GM06990 (cell line): ENCODE measurements around the gene SPG11.

Experiments used
- DNase-seq: peaks from one replicate; pipeline ENCODE4 v3.0.0-alpha.2; 2011; ENCODE audit not compliant: insufficient read length; ENCODE audit errors: extremely low read depth
- H3K27me3 ChIP-seq: replicated peaks from 2 replicates; pipeline ENCODE4 v1.6.0; 2011; ENCODE audit warnings: low read length; ENCODE audit not compliant: control insufficient read depth, insufficient read depth
- H3K36me3 ChIP-seq: 2 replicates; pipeline ENCODE4 v1.5.1; 2011; ENCODE audit warnings: low read length; ENCODE audit not compliant: control insufficient read depth, insufficient read depth
- H3K4me3 ChIP-seq: replicated peaks from 2 replicates; pipeline ENCODE4 v1.5.1; 2011; ENCODE audit warnings: low read depth, mild to moderate bottlenecking, control low read depth, low read length
- CTCF ChIP-seq: IDR thresholded peaks from 2 replicates; pipeline ENCODE4 v1.5.1; 2011; ENCODE audit warnings: low read length, control low read depth, mild to moderate bottlenecking, inconsistent platforms; ENCODE audit not compliant: insufficient read depth, poor library complexity, severe bottlenecking

SPG11 gene

GRCh38 chr15:44623178-44623577 is 40.3 kb downstream of the SPG11 start:
- Histone ChIP-seq H3K36me3 (peaks cover 7% of the 10 kb centered on the region), H3K27me3 (no peaks in the 10 kb centered on the region), H3K4me3 (no peak overlapping the region)
- no peak for DNase-seq
- no peak for TF ChIP-seq CTCF

DNA sequence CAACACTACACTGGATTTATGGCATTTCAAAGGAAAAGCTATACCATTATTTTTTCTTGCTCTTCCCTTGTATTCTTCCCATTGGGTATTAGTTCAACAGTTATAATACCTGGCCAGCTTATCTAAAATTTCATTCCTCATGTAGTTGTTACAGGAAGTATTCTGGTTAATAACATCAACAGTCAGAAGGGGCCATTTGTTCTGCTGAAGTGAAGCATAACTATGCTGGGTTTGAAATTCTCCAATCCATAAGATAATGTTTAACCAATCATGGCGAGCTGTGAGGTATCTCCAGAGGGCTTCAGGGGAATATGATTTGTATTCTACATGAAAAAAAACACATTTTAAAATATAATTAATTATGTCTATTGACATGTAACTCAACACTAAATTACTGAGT is 43.4 kb downstream of the SPG11 start:
- no peak for TF ChIP-seq CTCF
- H3K4me3 ChIP-seq = no peak overlapping the region
- DNase-seq = no peak
- no peaks in the 10 kb centered on the region for H3K27me3 ChIP-seq
- H3K36me3 ChIP-seq = peaks cover 7% of the 10 kb centered on the region

GRCh38 chr15:44616974-44617373 is 46.5 kb downstream of the SPG11 start:
- Histone ChIP-seq H3K4me3 (no peak overlapping the region), H3K27me3 (no peaks in the 10 kb centered on the region), H3K36me3 (peaks cover 8% of the 10 kb centered on the region)
- no peak for DNase-seq
- no peak for TF ChIP-seq CTCF

DNA sequence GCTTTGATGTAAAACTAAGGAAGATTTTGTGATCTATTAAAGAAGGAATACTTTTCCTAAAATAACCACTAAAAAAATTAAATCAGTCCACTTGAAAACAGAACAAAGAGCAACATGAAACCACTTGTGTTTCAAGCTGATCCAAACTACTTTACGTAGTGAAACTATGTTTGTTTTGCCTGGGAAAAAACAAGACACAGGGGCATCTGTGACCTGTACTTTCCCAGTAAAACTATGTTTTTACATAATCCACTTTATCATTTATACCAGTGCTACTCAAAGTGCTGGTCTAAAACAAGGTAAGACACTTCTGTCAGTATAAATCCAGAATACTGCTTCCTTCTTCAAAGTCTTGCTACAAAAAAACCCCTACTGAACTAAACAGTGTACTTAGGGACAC is 56.7 kb downstream of the SPG11 start:
- Histone ChIP-seq H3K27me3 (no peaks in the 10 kb centered on the region), H3K36me3 (peaks cover 5% of the 10 kb centered on the region), H3K4me3 (no peak overlapping the region)
- TF ChIP-seq CTCF = no peak
- no peak for DNase-seq

GRCh38 chr15:44603126-44603525 is 60.3 kb downstream of the SPG11 start:
- no peak for DNase-seq
- Histone ChIP-seq H3K4me3 (no peak overlapping the region), H3K27me3 (no peaks in the 10 kb centered on the region), H3K36me3 (peaks cover 6% of the 10 kb centered on the region)
- no peak for TF ChIP-seq CTCF

DNA sequence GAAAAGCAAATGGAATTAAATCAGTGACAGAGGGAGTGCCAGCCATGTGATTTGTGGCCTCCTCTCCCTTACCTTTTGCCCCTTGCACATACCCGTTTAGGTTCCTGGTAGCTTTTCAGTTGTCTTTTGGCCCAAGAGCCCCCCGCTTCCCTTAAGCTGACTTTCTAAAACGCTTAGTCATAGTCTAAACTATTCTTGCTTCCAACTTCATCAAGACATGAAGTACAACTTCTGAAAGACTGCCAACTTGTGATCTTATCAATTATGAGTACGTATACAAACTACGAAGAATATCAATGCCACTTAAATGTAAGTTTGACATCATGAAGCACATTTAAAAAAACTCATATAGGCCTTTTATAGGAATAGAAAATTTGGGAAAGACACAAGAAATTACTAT is 64.6 kb downstream of the SPG11 start:
- Histone ChIP-seq H3K27me3 (no peaks in the 10 kb centered on the region), H3K4me3 (no peak overlapping the region), H3K36me3 (peaks cover 13% of the 10 kb centered on the region)
- DNase-seq = no peak
- TF ChIP-seq CTCF = no peak
